ENCODE measurements around the gene NUCB1. TPM values are rescaled to one million over a fixed set of nuclear protein-coding genes. Genes with fewer than 3 reads are reported as not detected.

The NUCB1 gene
- total RNA-seq, 1 experiment from 2014 or later = 102 TPM

GRCh38 chr19:48965040-48965805 lies 65.1 kb downstream of the NUCB1 start, which contains the start of gene FTL:
Gene FTL (plus strand): TSS chr19:48965309. CDS start chr19:48965508, 199 bp downstream.
- CTCF ChIA-PET = interaction anchor here (0.6 kb wide), 1 partner anchor 28 kb away, joined by 3 read pairs; the partner anchor contains the start of gene RUVBL2
- Histone ChIP-seq H3K36me3 (ENCODE audit: control insufficient read depth, insufficient read depth, low read length) (peaks cover 2% of the 10 kb centered on the region), H3K4me1 (ENCODE audit: control insufficient read depth, insufficient read depth, low read length) (peaks cover 43% of the 10 kb centered on the region), H3K27me3 (ENCODE audit: control insufficient read depth, insufficient read depth, low read length) (no peaks in the 10 kb centered on the region), H3K4me3 (ENCODE audit: low read depth in 2 of 2, low read length in 2 of 2) (peak within 1 kb of the TSS; percentile 77 to 84), H3K27ac (ENCODE audit: low read length) (peak within 1 kb of the TSS; percentile 97), H3K9me3 (ENCODE audit: control insufficient read depth, insufficient read depth, low read depth, low read length) (no peaks in the 10 kb centered on the region)
- no TSS peak for BruUV-seq (replicated peaks)
- in situ Hi-C loops (cut with HindIII; ENCODE audit: low pct_unique_long_range_greater_than_20kb, low sequenced_read_pairs) = no loop called here
- DNase-seq (ENCODE audit: low read depth, low spot score) = peak; percentile 67
- ATAC-seq = peak; percentile 82
- TF ChIP-seq REST (IDR thresholded peaks at IDR 0.05; ENCODE audit: insufficient read depth in 1 of 2, low read depth in 2 of 2, low read length in 1 of 2) (peak in 1 of 2 experiments; percentile 32; a peak in 2 of 4 replicates), TCF7L2 (IDR thresholded peaks at IDR 0.05; ENCODE audit: low read depth, low read length) (0 out of 2 replicates have a peak, but pooled peaks have one; percentile 10), SIN3A (IDR thresholded peaks at IDR 0.05; ENCODE audit: borderline replicate concordance, insufficient read depth, low read depth, low read length) (peak; percentile 92), POLR2AphosphoS5 (IDR thresholded peaks at IDR 0.05; ENCODE audit: low read depth, low read length) (peak; percentile 99)
- TF ChIP-seq, protein P1, sequence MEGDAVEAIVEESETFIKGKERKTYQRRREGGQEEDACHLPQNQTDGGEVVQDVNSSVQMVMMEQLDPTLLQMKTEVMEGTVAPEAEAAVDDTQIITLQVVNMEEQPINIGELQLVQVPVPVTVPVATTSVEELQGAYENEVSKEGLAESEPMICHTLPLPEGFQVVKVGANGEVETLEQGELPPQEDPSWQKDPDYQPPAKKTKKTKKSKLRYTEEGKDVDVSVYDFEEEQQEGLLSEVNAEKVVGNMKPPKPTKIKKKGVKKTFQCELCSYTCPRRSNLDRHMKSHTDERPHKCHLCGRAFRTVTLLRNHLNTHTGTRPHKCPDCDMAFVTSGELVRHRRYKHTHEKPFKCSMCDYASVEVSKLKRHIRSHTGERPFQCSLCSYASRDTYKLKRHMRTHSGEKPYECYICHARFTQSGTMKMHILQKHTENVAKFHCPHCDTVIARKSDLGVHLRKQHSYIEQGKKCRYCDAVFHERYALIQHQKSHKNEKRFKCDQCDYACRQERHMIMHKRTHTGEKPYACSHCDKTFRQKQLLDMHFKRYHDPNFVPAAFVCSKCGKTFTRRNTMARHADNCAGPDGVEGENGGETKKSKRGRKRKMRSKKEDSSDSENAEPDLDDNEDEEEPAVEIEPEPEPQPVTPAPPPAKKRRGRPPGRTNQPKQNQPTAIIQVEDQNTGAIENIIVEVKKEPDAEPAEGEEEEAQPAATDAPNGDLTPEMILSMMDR (IDR thresholded peaks at IDR 0.05) = no peak
- intact Hi-C loops (cut with micrococcal nuclease; ENCODE audit: unreplicated experiment) = no loop called here
- POLR2A ChIA-PET = no interaction called here

GRCh38 chr19:48965806-48966540 lies 65.9 kb downstream of the NUCB1 start:
- no peak for DNase-seq (ENCODE audit: low read depth, low spot score)
- peaks cover 43% of the 10 kb centered on the region for H3K4me1 ChIP-seq (ENCODE audit: control insufficient read depth, insufficient read depth, low read length)

More at GRCh38 chr19:48965806-48966540, 65.9 kb downstream of the NUCB1 start:
- TSS peak; percentile 98 for BruUV-seq (replicated peaks)
- H3K9me3 ChIP-seq (ENCODE audit: control insufficient read depth, insufficient read depth, low read depth, low read length) = no peaks in the 10 kb centered on the region
- in situ Hi-C loops (cut with HindIII; ENCODE audit: low pct_unique_long_range_greater_than_20kb, low sequenced_read_pairs) = no loop called here
- TF ChIP-seq TCF7L2 (IDR thresholded peaks at IDR 0.05; ENCODE audit: low read depth, low read length) (no peak; the same call in 1 of the 2 replicates), POLR2AphosphoS5 (IDR thresholded peaks at IDR 0.05; ENCODE audit: low read depth, low read length) (no peak), SIN3A (IDR thresholded peaks at IDR 0.05; ENCODE audit: borderline replicate concordance, insufficient read depth, low read depth, low read length) (no peak), REST (IDR thresholded peaks at IDR 0.05; ENCODE audit: insufficient read depth in 1 of 2, low read depth in 2 of 2, low read length in 1 of 2) (no peak)
- TF ChIP-seq, protein P1 (IDR thresholded peaks at IDR 0.05) = no peak
- POLR2A ChIA-PET = interaction anchor here (0.6 to 1.3 kb wide), 3 partner anchors 18 to 175 kb away, joined by 3 to 5 read pairs (median 3); partner anchors contain the start of gene RUVBL2
- H3K27ac ChIP-seq (ENCODE audit: low read length) = peak overlapping the region; percentile 81
- CTCF ChIA-PET = interaction anchor here (0.6 kb wide), 1 partner anchor 177 kb away, joined by 8 read pairs; no protein-coding TSS in a partner anchor
- H3K4me3 ChIP-seq (ENCODE audit: low read depth in 2 of 2, low read length in 2 of 2) = peak overlapping the region; percentile 77 to 84
- no peaks in the 10 kb centered on the region for H3K27me3 ChIP-seq (ENCODE audit: control insufficient read depth, insufficient read depth, low read length)
- H3K36me3 ChIP-seq (ENCODE audit: control insufficient read depth, insufficient read depth, low read length) = peaks cover 2% of the 10 kb centered on the region
- peak; percentile 45 for ATAC-seq
- intact Hi-C loops (cut with micrococcal nuclease; ENCODE audit: unreplicated experiment) = no loop called here

Data from Panc1 (cell line).